Right kidney (tissue), 1 donor: ENCODE data around the gene FSIP1.

Experiments
- DNase-seq: peaks from one replicate; pipeline ENCODE4 v3.0.0-alpha.2; 2016

The FSIP1 gene

GRCh38 chr15:39616731-39617455 is 165.7 kb downstream of the FSIP1 start:
- no peak for DNase-seq

GRCh38 chr15:39613861-39614260 is 168.8 kb downstream of the FSIP1 start:
- no peak for DNase-seq

- no peak for DNase-seq
Measured at GRCh38 chr15:39613271-39613670, 169.4 kb downstream of the FSIP1 start.

- no peak for DNase-seq
Measured at GRCh38 chr15:39610665-39611064, 172.0 kb downstream of the FSIP1 start.

- DNase-seq = no peak
Measured at GRCh38 chr15:39609166-39609916, 173.3 kb downstream of the FSIP1 start.

GRCh38 chr15:39608185-39609139 is 174.2 kb downstream of the FSIP1 start:
- DNase-seq = no peak

- no peak for DNase-seq
Measured at GRCh38 chr15:39605146-39605545, 177.5 kb downstream of the FSIP1 start.

GRCh38 chr15:39602143-39602542 is 180.5 kb downstream of the FSIP1 start:
- DNase-seq = no peak

GRCh38 chr15:39599871-39600270 is 182.8 kb downstream of the FSIP1 start:
- no peak for DNase-seq

- DNase-seq = no peak
Measured at GRCh38 chr15:39598958-39599845, 183.4 kb downstream of the FSIP1 start.

- DNase-seq = no peak
Measured at GRCh38 chr15:39598186-39598850, 184.3 kb downstream of the FSIP1 start.

GRCh38 chr15:39597751-39598185 is 184.9 kb downstream of the FSIP1 start:
- no peak for DNase-seq

- DNase-seq = no peak
Measured at GRCh38 chr15:39597336-39597735, 185.3 kb downstream of the FSIP1 start.

GRCh38 chr15:39596358-39597051 is 186.1 kb downstream of the FSIP1 start:
- no peak for DNase-seq

- no peak for DNase-seq
Measured at GRCh38 chr15:39595338-39596221, 187.1 kb downstream of the FSIP1 start.

- DNase-seq = no peak
Measured at GRCh38 chr15:39594446-39595337, 187.9 kb downstream of the FSIP1 start.

- DNase-seq = no peak
Measured at GRCh38 chr15:39593656-39594445, 188.8 kb downstream of the FSIP1 start.
